DND-41 (cell line): ENCODE measurements around the gene TBC1D1.

Source experiments
- ATAC-seq: fragments of 200-7000 bp; cut with Tn5 transposase; 3 replicates; pipeline ENCODE4 v1.9.1; 2021; ENCODE audit warnings: low read depth; ENCODE audit not compliant: insufficient read depth
- DNase-seq: peaks from one replicate; pipeline ENCODE4 v3.0.0-alpha.2; 2020
- H2AFZ ChIP-seq: 2 replicates; pipeline ENCODE4 v1.6.0; 2012; ENCODE audit warnings: low read depth, low read length
- H3K27ac ChIP-seq: 2 replicates; pipeline ENCODE4 v1.5.1; 2012; ENCODE audit warnings: low read length, inconsistent platforms
- H3K27me3 ChIP-seq: fragments of 200-600 bp; sonication (generic); 2 replicates; pipeline ENCODE4 v1.6.0; 2012; ENCODE audit warnings: low read length, mild to moderate bottlenecking, inconsistent platforms; ENCODE audit not compliant: insufficient read depth, poor library complexity
- H3K36me3 ChIP-seq: 2 replicates; pipeline ENCODE4 v1.5.1; 2012; ENCODE audit warnings: low read length, inconsistent platforms; ENCODE audit not compliant: insufficient read depth
- H3K4me1 ChIP-seq: 2 replicates; pipeline ENCODE4 v1.5.1; 2012; ENCODE audit warnings: mild to moderate bottlenecking, low read length; ENCODE audit not compliant: insufficient read depth
- H3K4me2 ChIP-seq: 2 replicates; pipeline ENCODE4 v1.6.0; 2012; ENCODE audit warnings: mild to moderate bottlenecking, moderate library complexity, low read length, inconsistent platforms; ENCODE audit not compliant: insufficient read depth
- H3K4me3 ChIP-seq, 2 experiments: fragments of 200-600 bp in 1 of 2; shearing (Covaris generic) in 1 of 2; 2 replicates each; pipeline ENCODE4 v1.5.1; 2012 to 2016; ENCODE audit warnings: inconsistent platforms in 2 of 2, low read length in 2 of 2, mild to moderate bottlenecking in 2 of 2, low read depth in 1 of 2, moderate library complexity in 1 of 2
- H3K79me2 ChIP-seq: 2 replicates; pipeline ENCODE4 v1.6.0; 2012; ENCODE audit warnings: low read length, inconsistent platforms; ENCODE audit not compliant: insufficient read depth
- H3K9ac ChIP-seq: 2 replicates; pipeline ENCODE4 v1.6.0; 2012; ENCODE audit warnings: low read depth, mild to moderate bottlenecking, inconsistent platforms, low read length, moderate library complexity
- H3K9me3 ChIP-seq: 2 replicates; pipeline ENCODE4 v1.5.1; 2012; ENCODE audit warnings: low read length, moderate library complexity, mild to moderate bottlenecking, inconsistent platforms; ENCODE audit not compliant: insufficient read depth, severe bottlenecking
- H4K20me1 ChIP-seq: 2 replicates; pipeline ENCODE4 v1.6.0; 2012; ENCODE audit warnings: low read length; ENCODE audit not compliant: insufficient read depth
- EZH2 ChIP-seq: IDR thresholded peaks from 3 replicates; pipeline ENCODE4 v1.6.1; 2012; ENCODE audit warnings: borderline replicate concordance, low read depth, mild to moderate bottlenecking, moderate library complexity, low read length, inconsistent platforms; ENCODE audit not compliant: severe bottlenecking
- TF ChIP-seq, protein P1 (sequence below): IDR thresholded peaks from 2 replicates; pipeline ENCODE4 v1.5.1; 2012; ENCODE audit warnings: borderline replicate concordance, low read length, moderate library complexity, mild to moderate bottlenecking; ENCODE audit not compliant: poor library complexity, severe bottlenecking; ENCODE audit errors: extremely low read depth

Gene TBC1D1

DNA sequence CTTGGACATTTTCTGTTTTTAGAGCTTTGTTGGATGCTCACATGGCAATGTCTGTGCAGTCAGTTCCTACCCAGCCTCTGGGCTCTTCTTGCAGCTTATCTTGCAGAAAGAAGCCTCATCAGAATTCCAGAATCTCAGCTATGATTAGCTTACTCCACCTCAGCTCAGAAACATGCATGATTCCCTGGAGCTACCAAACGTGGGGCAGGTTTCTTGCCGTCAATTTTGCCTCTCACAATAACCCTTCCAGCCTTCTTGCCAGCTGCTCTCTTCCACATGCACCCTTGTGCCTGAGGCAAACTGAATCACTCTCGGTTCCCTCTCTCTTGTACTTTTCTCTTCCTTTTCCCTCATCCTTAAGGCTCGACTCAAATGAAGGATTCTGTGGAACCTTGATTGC lies 210.7 kb downstream of the TBC1D1 start:
- Histone ChIP-seq H3K27ac (no peak overlapping the region), H3K79me2 (no peaks in the 10 kb centered on the region), H3K9ac (no peak overlapping the region), H3K4me1 (no peaks in the 10 kb centered on the region), H3K36me3 (peaks cover 74% of the 10 kb centered on the region), H3K27me3 (no peaks in the 10 kb centered on the region), H3K4me3 (no peak overlapping the region), H2AFZ (no peak overlapping the region), H3K4me2 (no peak overlapping the region), H4K20me1 (no peaks in the 10 kb centered on the region), H3K9me3 (no peaks in the 10 kb centered on the region)
- TF ChIP-seq, protein P1, sequence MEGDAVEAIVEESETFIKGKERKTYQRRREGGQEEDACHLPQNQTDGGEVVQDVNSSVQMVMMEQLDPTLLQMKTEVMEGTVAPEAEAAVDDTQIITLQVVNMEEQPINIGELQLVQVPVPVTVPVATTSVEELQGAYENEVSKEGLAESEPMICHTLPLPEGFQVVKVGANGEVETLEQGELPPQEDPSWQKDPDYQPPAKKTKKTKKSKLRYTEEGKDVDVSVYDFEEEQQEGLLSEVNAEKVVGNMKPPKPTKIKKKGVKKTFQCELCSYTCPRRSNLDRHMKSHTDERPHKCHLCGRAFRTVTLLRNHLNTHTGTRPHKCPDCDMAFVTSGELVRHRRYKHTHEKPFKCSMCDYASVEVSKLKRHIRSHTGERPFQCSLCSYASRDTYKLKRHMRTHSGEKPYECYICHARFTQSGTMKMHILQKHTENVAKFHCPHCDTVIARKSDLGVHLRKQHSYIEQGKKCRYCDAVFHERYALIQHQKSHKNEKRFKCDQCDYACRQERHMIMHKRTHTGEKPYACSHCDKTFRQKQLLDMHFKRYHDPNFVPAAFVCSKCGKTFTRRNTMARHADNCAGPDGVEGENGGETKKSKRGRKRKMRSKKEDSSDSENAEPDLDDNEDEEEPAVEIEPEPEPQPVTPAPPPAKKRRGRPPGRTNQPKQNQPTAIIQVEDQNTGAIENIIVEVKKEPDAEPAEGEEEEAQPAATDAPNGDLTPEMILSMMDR, result no peak
- no peak for TF ChIP-seq EZH2
- DNase-seq (no peak), ATAC-seq (no peak)

DNA sequence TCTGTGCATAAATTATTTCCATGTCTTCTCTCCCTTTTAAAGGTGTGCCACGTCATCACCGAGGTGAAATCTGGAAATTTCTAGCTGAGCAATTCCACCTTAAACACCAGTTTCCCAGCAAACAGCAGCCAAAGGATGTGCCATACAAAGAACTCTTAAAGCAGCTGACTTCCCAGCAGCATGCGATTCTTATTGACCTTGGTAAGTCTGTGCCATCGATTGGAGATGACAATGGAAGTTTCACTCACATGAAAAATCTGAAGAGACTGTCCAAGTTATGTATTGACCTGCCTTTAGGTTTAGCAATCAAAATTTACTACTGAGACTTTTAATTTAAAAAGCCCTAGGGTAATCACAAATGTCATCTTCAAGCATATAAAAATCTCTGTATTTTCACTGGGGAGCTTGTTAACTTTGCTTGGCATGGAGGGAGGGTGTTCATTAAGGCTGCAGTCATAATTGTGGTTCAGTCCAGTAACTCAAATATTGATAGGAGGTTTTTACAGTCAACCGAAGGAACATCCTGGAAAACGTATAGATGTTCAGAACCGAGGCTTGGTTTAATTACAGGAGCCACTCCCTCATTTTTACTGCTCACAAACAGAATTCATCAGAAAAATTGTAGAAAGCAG lies 212.2 kb downstream of the TBC1D1 start:
- Histone ChIP-seq H2AFZ (no peak overlapping the region), H3K4me3 (no peak overlapping the region), H3K9ac (no peak overlapping the region), H3K36me3 (peaks cover 81% of the 10 kb centered on the region), H3K27ac (no peak overlapping the region), H3K4me1 (no peaks in the 10 kb centered on the region), H3K79me2 (no peaks in the 10 kb centered on the region), H4K20me1 (no peaks in the 10 kb centered on the region), H3K27me3 (no peaks in the 10 kb centered on the region), H3K4me2 (no peak overlapping the region), H3K9me3 (no peaks in the 10 kb centered on the region)
- DNase-seq (no peak), ATAC-seq (no peak)
- TF ChIP-seq, protein P1, result no peak

DNA sequence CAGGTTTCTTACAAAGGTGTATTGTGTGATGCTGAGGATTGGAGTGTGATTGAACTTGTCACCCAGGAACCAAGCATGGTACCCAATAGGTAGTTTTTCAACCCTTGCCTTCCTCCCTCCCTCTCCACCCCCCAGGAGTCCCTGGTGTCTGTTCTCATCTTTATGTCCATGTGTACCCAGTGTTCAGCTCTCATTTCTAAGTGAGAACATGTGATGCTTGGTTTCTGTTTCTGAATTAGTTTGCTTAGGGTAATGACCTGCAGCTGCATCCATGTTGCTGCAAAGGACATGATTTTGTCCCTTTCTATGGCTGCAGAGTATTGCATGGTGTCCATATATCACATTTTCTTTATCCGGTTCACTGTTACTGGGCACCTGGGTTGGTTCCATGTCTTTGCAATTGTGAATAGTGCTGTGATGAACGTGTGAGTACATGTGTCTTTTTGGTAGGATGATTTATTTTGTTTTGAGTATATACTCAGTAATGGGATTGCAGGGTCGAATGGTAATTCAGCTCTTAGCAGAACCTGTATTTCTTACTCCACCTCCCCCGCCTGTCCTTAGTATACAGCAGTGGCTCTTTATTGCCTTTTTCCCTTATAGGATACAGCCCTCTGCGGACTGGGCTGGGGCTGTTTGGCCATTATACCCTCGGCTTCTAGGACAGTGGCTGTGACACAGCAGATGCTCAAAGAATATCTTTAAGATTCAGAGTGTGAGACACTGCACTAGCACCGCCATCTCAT lies 214.8 kb downstream of the TBC1D1 start:
- no peak overlapping the region for H3K4me3 ChIP-seq
- peaks cover 81% of the 10 kb centered on the region for H3K36me3 ChIP-seq
- TF ChIP-seq, protein P1, result no peak
- no peak for TF ChIP-seq EZH2
- no peaks in the 10 kb centered on the region for H3K4me1 ChIP-seq
- ATAC-seq, result no peak
- no peaks in the 10 kb centered on the region for H3K27me3 ChIP-seq
- DNase-seq, result no peak
- no peak overlapping the region for H3K9ac ChIP-seq
- no peak overlapping the region for H3K27ac ChIP-seq
- no peaks in the 10 kb centered on the region for H3K9me3 ChIP-seq
- no peaks in the 10 kb centered on the region for H4K20me1 ChIP-seq
- no peak overlapping the region for H2AFZ ChIP-seq
- no peaks in the 10 kb centered on the region for H3K79me2 ChIP-seq
- no peak overlapping the region for H3K4me2 ChIP-seq
